HG02610 (cell line): ENCODE measurements around the gene RHOB.
"Not testable (repeated sequence)": the region's sequence is repeated elsewhere in the genome, so short reads cannot be mapped to it uniquely, and the experiment has no call there.

Source experiments
- ATAC-seq: cut with Tn5 transposase; IDR thresholded peaks from one replicate; pipeline ENCODE4 v1.9.1; 2021; ENCODE audit warnings: mild to moderate bottlenecking, moderate library complexity; ENCODE audit not compliant: unreplicated experiment

Gene RHOB

DNA sequence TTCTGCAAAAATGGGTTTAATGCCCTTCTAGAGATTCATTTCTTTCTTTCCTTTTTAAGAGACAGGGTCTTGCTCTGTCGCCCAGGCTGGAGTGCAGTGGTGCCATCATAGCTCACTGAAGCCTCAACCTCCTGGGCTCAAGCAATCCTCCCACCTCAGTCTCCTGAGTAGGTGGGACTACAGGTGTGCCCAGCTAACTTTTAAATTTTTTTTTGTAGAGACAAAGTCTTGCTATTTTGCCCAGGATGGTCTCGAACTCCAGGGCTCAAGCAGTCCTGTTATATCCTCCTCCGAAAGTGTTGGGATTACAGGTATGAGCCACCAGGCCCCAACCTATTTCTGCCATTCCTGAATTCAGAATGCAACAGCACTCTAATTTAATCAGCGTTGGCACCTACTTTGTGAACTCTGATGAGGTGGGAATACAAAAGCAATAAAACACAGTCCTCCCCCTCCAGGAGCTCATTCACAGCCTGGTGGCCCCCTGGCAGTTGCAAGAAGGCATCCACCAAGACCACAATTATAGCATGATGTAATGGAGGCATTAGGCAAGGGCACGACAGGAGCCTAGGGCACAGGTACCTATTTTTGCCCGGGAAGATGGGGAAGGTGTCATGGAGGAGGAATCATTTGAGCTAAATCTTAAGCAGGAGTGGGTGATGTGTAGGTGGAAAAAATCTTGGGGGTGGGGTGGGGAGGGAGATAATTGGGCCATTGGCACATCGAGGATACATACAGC lies 5.1 kb downstream of the RHOB start:
- no peak for ATAC-seq

DNA sequence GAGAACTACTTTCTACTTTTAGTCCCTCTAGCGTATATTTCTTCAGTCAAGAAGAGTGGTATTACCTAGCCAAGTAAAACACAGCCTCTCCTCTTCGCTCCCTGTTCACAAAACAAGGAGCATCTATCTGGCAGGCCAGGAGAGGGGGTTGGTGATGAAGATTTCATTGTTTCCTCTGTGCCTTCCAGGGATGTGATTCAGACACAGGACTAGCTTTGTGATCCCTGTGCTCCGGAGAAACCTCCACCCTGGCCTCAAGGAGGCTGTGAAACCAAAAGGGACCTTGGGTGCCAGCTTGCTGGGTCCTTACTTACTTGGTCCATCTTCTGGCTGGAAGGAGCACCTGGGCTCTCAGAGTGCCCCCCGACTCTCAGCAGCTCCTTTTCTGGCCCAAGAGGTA lies 5.7 kb downstream of the RHOB start:
- no peak for ATAC-seq

DNA sequence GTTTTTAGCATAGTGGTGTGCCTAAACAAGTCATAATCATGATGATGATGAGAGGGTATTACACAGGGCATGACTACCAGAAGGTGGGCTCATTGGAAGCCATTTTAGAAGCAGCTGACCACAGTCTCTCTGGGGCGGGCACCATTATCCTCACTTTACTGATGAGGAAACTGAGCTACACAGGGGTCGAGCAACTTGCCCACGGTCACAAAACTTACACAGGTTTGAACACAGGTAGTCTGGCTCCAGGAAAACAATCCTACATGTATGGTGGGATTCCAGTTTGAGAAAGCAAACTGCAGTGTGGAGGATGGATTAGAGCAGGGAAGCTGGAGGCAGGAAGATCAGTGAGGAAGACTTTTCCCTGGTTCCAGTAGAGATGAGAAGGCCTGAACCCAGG lies 6.2 kb downstream of the RHOB start:
- no peak for ATAC-seq

DNA sequence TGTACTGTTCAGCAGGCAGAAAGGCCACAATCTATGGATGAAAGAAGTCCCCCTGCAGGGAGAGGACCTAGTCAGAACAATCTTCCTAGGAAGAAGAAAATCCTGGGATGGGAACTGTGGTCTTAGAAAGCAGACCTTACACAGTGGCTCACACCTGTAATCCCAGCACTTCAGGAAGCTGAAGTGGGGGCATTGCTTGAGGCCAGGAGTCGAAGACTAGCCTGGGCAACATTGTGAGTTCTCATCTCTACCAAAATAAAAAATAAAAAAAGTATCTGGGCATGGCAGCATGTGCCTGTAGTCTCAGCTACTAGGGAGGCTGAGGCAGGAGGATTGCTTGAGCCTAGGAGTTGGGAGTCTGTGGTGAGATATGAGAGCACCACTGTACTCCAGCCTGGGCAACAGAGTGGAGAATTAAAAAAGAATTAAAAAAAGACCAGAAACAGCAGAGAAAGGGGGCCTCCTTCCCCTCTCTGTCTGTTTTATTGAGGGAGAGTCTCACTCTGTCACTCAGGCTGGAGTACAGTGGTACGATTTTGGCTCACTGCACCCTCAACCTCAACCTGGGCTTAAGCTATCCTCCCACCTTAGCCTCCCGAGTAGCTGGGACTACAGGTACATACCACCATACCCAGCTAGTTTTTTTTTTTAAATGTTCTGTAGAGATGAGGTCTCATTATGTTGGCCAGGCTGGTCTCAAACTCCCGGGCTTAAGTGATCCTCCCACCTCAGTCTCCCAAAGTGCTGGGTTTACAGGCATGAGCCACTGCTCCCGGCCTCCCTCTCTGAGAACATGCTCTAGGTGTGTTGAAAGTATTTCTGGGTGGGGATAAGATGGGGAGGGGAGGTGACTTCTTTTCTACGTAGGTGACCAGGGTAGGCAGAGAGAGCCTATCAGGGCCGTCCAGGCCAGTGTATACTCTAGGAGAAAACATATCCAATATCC lies 7.4 kb downstream of the RHOB start:
- ATAC-seq = no peak

DNA sequence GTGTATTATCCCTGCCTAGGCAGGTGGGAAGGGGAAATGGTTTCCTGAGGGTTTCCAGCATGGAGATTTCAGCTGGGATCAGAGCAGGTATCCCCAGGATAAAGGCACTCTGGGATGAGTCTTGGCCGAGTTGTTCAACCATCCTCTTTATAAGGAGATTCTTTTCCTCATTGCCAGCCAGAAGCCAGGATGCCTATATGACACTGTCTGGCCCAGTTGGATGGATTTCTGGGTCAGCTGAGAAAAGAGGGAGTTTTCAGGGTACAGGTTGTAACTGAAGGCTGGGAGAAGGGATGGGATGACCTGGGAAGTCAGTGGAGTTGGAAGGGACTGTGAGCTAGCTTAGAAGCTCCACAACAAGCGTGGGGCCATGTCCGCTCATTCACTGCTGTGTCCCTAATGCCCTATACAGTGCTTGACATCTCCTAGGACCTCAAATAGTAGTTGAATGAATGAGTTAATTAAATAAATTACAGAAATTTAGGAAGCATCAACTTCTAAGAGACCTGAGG lies 8.3 kb downstream of the RHOB start:
- no peak for ATAC-seq

DNA sequence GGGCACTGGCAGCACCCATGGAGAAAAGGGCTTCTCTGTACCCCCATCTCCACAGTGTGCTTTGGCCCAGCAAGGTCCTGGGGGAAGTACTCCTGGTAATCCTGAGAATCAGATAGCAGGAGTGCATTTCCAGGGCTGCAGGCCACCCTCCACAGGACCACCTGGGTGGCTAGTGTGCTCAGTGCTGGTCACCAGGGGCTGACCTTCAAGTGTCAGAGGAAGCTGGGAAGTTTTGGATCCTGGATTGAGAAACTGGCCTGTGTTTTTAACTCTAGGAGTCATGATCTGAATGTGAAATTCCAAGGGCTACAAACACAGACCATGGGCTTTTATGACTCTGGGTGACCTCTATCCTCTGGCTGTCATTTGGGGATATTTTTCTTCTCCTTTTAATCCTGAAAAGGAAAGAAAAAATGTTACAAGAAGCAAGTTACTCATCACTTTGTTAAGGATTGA lies 9.3 kb downstream of the RHOB start:
- no peak for ATAC-seq

DNA sequence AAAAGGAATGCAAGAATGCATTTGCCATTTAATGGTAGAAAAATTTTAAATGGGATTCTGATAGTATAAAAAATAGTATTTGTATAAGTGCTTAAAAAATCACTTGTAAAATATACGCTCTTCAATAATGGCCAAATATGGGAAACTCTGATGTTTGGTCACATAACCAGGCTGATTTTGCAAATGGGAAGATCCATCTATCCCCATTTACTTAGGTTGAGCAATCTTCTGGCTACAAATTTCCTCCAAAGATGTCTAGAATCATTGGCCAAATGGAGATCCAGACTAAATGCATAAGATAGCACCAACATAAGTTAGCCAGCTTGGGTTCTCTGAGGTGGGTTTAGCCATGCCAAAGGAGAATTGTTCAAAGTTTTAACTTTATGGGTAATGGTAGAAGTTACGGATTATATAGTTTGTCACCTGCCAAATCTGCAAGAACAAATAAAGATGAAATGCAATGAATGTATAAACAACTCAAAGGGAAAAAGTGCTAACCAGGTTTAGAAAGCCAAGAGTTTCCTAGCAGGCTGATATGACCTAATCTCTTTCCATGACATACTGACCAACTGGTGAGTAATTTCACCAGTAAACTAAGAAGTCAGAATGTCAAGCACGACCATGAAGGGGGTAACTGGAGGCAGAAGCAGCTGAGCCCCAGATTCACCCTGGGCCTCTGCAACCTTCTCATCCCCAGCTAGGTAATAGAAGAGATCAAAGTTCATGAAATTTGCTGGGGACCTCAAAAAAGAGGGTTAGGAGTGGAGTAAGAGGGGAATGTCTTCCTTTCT lies 10.0 kb downstream of the RHOB start:
- ATAC-seq = peak; percentile 40

DNA sequence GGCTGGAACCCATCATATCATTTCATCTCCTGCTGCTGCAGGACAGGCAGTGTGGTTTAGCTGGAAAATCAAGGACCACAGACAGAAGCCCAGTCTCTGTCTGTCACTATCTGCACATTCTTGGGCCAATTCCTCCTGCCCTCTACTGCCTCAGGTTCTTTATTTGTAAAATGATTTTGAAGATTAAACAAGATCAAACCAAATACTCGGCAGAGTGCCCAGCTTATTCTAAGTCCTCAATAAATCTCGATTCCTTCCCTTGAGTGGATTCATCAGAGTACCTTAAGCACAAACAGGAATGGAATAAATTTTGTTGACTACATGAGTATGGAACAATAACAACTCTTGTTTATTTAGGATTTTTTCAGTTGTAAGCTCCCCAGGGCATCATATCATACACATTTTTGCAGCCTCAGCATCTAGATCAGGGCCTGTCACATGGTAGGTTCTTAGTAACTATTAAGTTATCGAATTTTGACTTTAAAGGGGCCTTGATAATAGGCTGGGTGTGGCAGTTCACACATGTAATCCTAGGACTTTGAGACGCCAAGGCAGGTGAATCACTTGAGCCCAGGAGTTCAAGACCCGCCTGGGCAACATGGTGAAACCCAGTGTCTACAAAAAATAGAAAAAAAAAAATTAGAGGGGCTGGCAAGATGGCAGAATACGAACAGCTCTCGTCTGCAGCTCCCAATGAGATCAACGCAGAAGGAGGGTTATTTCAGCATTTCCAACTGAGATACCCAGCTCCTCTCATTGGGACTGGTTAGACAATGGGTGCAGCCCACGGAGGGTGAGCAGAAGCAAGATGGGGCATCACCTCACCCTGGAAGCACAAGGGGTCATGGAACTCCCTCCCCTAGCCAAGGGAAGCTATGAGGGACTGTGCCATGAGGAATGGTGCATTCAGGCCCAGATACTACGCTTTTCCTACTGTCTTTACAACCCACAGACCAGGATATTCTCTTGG lies 11.1 kb downstream of the RHOB start:
- no peak for ATAC-seq

DNA sequence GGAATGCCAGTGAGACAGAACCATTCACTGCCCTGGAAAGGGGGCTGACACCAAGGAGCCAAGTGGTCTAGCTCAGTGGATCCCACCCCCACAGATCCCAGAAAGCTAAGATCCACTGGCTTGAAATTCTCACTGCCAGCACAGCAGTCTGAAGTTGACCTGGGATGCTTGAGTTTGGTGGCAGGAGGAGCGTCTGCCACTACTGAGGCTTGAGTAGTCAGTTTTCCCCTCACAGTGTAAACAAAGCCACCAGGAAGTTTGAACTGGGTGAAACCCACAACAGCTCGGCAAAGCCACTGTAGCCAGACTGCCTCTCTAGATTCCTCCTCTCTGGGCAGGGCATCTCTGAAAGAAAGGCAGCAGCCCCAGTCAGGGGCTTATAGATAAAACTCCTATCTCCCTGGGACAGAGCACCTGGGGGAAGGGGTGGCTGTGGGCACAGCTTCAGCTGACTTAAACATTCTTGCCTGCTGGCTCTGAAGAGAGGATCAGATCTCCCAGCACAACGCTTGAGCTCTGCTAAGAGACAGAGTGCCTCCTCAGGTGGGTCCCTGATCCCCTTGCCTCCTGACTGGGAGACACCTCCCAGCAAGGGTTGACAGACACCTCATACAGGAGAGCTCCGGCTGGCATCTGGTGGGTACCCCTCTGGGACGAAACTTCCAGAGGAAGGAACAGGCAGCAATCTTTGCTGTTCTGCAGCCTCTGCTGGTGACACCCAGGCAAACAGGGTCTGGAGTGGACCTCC lies 12.0 kb downstream of the RHOB start:
- not testable (repeated sequence) for ATAC-seq

DNA sequence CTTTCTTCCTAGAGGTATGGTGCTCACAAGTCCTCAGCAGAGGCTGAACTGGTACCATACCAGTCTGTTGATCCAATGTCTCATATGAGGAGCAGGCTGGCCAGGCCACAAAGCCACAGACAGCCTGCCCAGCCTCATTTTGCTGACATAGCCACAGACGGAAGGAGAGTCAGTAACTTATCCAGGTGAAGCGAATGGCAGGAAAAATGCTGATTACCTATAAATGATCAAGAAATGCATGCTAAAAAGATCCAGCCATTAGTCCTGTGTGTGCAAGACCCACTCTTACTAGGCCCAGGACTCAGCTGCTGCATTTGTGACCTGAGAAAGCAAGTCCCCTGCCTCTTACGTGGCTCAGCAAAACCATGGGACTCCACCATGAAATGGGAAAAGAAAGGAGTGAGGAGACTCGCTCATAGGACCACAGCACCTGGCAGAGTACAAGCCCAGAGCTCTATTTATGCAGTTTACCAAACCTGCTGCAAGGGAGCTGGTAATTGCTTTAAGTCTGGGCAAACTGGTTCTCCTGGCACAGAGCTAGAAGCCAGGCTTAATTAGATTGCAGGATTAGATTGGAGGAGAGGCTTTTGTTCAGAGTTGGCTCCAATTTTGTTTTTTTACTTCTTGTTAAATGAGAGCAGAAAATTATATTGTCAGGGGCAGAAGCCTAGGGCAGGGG lies 19.0 kb downstream of the RHOB start:
- ATAC-seq = no peak

DNA sequence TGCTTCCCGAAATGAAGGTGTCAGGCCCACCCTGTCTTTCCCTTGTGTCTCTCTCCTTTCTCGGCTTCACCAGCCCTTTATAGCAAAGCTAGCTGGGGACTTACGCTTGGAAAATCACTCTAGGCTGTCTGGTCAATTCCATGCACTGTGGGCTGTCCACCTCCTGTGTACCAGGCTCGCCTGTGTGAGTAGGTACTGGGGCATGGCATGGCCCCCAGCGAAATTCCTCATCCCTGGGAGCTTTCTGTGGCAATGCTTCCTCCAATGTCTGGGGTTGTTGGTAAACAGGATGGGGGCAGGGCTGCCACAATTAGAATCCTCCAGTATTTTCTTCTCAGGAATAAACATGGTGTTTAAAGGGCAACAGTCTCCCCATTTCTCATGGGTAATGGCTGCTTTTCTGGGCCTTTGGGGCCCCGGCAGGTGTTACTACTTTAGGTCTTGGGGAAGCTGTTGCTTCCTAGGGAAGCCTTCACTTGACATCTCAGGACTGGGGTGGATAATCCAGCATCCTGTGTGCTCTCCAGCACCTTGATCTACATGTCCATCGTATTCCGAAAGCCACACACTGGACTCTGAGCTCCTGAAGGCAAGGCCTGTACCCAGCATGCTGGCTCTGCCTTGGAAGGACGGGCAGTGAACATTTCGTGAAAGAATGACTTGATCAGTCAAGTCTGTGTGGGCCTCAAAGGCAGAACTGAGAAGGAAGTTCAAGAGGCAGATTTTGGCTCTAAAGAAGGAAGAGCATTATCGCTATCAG lies 21.1 kb downstream of the RHOB start:
- no peak for ATAC-seq

DNA sequence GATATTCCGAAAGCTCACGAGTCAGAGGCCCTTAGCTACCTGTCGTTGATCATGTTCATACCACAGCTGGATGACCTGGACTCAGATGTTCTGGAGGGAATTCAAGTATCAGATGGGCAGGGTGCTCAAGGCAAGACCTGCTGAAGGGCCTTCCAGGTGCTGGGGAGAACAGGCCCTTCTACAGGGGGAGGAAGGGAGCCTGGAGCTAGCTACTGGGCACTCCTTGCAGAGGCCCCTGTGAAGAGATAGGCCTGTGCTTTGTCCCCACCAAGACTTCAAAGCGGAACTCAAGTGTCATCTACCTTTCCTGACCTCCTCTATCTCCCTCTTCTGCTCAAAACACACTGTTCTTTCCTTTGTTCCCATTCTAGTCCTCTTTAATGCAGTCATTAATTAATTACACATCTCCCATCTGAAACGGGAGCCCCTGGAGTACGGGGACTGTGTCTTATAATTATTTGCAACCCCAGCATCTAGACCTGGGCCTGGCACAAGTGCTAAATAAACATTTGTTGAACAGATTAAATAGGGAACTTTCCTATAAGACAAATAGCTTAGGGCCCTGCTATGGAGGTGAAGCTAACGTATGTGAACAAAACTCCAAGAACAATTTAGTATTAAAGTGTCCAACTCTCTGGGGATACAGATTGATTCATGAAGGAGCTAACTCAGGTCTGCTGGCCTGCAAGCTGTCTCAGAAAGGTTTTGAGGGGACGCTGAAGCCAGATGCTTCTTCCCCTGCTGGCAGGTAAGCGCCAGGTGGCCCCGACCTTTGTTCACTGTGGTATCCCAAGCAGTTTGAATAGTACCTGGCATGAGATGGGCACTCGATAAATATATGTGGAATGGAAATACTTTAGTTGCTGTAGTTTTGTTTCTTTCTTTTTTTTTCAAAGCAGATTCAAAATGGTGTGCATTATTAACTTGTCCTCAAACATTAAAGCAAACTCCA lies 22.0 kb downstream of the RHOB start:
- no peak for ATAC-seq

DNA sequence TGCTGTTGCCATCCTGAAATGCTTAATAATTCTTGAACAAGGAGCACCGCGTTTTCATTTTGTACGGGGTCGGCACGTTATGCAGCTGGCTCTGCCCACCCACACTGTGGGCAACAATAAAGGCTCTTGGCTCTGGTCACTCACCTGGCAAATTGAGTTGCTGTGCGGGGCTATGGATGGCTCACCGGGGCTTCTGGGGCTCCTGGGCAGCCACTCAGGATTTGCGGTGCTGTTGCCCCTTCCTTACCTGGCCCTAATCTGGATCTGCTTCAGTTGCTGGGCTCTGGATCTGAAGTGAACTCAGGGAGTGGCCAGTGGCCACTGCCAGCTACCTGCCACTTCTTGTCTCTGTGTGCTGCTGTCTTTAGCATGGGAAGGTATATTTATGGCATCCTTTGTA lies 22.7 kb downstream of the RHOB start:
- ATAC-seq = no peak

DNA sequence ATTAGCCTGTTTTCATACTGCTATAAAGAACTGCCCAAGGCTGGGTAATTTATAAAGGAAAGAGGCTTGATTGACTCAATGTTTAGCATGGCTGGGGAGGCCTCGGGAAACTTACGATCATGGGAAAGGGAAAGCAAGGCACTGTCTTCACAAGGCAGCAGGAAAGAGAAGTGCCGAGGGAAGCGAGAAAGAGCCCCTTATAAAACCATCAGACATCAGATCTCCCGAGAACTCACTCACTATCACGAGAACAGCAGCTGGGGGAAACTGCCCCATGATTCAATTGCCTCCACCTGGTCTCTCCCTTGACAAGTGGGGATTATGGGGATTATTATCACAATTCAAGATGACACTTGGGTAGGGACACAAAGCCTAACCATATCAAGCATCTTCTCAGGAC lies 23.3 kb downstream of the RHOB start:
- no peak for ATAC-seq

DNA sequence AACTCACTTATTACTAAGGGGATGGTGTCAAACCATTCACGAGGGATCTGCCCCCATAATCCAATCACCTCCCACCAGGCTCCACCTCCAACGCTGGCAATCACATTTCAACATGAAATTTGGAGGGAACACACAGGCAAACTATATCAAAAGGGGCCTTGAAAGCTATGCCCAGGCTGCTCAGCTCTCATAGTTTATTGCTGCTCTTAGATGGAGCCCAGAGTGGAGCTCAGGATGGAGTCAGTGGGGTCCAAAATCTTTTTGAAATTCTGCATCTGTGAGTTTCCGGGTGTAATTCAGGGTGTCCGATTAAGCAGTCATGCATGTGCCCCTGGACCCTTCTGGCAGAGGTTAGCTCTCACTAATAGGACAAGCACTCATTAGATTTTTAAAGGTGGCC lies 24.3 kb downstream of the RHOB start:
- no peak for ATAC-seq

DNA sequence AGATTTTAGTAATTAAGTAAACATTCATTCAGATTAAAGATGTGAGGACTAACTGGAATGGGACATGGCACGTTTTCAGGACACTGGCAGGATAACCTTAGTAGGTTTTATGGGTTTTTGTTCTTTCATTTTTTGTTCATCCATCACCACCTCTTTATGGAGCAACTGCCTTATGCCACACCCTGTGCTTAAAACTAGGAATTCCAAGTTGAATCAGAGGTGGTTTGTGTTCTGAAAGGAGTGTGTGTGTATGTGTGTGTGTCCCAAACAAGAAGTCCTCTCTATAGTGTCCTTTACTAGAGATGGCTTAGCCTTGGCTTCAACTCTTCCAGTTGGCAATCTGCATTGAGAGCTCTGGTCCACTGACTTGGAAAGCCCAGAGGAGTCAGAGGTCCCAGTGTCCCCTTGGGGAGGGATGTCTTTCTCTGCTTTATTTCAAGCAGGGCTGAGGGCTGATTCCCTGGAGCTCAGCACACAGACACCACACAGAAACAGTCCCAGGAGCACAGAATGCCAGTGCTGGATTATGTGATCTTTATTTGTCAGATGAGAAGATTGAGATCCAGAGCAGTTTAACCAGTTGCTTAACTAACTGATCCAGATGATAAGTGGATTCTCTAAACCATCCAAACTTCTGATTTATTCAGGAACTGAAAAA lies 25.2 kb downstream of the RHOB start:
- ATAC-seq = no peak
